Ascending aorta (tissue), 2 donors: ENCODE measurements around the gene ASB5. TPM values are rescaled to one million over a fixed set of nuclear protein-coding genes. Genes with fewer than 3 reads are reported as not detected.

Experiments
- DNase-seq, 2 donors: peaks; one replicate each; pipeline ENCODE4 v3.0.0-alpha.2; 2019; ENCODE audit warnings: low spot score in 2 of 2
- H3K27ac ChIP-seq, 2 donors: fragments of 200-600 bp; sonication (generic); one replicate each; pipeline ENCODE4 v1.5.1; 2016 to 2017; ENCODE audit warnings: mild to moderate bottlenecking in 1 of 2
- H3K27me3 ChIP-seq: fragments of 200-600 bp; sonication (generic); one replicate; pipeline ENCODE4 v1.5.1; 2017
- H3K36me3 ChIP-seq, 2 donors: fragments of 200-600 bp; sonication (generic); one replicate each; pipeline ENCODE4 v1.5.1; 2016
- H3K4me1 ChIP-seq, 2 donors: fragments of 200-600 bp; sonication (generic); one replicate each; pipeline ENCODE4 v1.5.1; 2016 to 2017; ENCODE audit warnings: mild to moderate bottlenecking in 1 of 2
- H3K4me3 ChIP-seq, 2 donors: fragments of 200-600 bp; sonication (generic); one replicate each; pipeline ENCODE4 v1.5.1; 2016 to 2017; ENCODE audit warnings: mild to moderate bottlenecking in 1 of 2
- H3K9me3 ChIP-seq, 2 donors: fragments of 200-600 bp; sonication (generic); one replicate each; pipeline ENCODE4 v1.5.1; 2016
- intact Hi-C: fragments of 100-400 bp; cut with DNase I; formaldehyde crosslinking; loops from one replicate; pipeline ENCODE4 v1.15.1; 2023
- total RNA-seq: library from RNA; depleted of rRNA; stranded (reverse); fragments of >200 nt; gene quantifications from one replicate; pipeline ENCODE4 v1.1.0, GENCODE V29; 2016
- TF ChIP-seq, protein P1 (sequence below), 3 experiments: fragments of 200-600 bp in 2 of 3; fragments of 450-650 bp in 1 of 3; sonication (generic) in 2 of 3; IDR thresholded peaks; one replicate each; pipeline ENCODE4 v1.5.1; 2016 to 2019; ENCODE audit warnings: antibody characterized with exemption in 3 of 3, mild to moderate bottlenecking in 1 of 3, moderate library complexity in 1 of 3

Gene ASB5, protein sequence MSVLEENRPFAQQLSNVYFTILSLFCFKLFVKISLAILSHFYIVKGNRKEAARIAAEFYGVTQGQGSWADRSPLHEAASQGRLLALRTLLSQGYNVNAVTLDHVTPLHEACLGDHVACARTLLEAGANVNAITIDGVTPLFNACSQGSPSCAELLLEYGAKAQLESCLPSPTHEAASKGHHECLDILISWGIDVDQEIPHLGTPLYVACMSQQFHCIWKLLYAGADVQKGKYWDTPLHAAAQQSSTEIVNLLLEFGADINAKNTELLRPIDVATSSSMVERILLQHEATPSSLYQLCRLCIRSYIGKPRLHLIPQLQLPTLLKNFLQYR
- not detected for total RNA-seq

DNA sequence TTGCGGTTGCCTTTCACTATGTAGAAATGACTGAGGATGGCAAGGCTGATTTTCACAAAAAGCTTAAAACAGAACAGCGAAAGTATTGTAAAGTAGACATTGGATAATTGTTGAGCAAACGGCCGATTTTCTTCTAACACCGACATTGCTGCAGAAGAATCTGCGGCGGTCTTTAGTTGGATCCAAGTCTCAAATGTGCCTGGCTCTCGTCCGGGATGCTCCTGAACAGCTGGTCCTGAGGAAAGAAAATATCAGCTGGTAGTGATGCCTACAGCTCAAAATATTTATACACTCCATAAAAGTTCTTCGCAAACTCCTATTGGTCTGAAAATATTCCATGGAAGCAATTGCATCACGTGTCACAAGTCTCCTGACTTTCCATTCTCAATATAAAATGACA lies at the start of gene ASB5:
Gene ASB5 (minus strand): TSS at position 260 of the 400 bp plus-strand sequence. CDS start 114 bp downstream, at position 146.
- no peak within 1 kb of the TSS for H3K4me3 ChIP-seq
- no peak within 1 kb of the TSS for H3K27ac ChIP-seq
- no peak for DNase-seq

DNA sequence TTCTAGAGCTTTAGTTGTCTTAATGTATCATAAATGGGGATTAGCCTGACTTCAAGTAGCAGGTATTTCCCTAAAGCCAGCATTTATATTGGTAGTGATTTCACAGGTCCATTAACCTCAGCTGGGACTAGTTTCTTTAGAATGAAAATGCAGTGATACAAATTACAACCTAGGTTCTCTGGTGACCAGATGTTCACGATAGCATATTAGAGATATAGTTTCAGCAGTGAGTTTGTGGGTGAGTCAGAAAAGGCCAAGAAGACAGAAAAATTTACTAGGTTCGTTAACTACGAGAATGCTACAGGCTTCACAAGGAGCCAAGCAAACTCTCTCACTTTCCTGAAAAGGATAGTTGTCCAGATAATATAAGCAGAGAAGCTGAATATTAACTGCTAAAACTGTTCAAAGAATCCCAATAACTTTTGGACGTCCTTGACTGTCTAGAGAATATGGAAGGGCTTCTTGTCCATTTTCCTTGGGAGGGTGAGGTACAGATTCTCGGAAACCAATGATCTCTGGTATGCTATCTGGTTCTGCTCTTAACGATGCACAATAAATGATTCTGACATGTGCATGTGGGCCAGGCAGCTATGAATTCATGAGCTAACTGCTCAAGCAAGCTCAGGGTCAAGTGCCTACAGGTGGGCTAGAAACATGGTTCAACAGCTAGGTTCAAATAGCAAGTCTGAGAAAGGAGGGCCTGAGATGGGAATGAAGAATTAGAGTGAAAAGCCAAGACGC lies 44.7 kb upstream of the ASB5 start:
- Histone ChIP-seq H3K27me3 (no peaks in the 10 kb centered on the region), H3K4me3 (no peak overlapping the region), H3K27ac (no peak overlapping the region), H3K36me3 (no peaks in the 10 kb centered on the region), H3K9me3 (no peaks in the 10 kb centered on the region), H3K4me1 (peaks cover 0 to 2% of the 10 kb centered on the region in 2 donors)
- DNase-seq: no peak
- TF ChIP-seq, protein P1, sequence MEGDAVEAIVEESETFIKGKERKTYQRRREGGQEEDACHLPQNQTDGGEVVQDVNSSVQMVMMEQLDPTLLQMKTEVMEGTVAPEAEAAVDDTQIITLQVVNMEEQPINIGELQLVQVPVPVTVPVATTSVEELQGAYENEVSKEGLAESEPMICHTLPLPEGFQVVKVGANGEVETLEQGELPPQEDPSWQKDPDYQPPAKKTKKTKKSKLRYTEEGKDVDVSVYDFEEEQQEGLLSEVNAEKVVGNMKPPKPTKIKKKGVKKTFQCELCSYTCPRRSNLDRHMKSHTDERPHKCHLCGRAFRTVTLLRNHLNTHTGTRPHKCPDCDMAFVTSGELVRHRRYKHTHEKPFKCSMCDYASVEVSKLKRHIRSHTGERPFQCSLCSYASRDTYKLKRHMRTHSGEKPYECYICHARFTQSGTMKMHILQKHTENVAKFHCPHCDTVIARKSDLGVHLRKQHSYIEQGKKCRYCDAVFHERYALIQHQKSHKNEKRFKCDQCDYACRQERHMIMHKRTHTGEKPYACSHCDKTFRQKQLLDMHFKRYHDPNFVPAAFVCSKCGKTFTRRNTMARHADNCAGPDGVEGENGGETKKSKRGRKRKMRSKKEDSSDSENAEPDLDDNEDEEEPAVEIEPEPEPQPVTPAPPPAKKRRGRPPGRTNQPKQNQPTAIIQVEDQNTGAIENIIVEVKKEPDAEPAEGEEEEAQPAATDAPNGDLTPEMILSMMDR (IDR thresholded peaks at IDR 0.05): no peak
- intact Hi-C loops: no loop called here

More for the DNA sequence above, at the start of gene ASB5:
- Histone ChIP-seq H3K36me3 (no peaks in the 10 kb centered on the region), H3K27me3 (no peaks in the 10 kb centered on the region), H3K9me3 (no peaks in the 10 kb centered on the region), H3K4me1 (no peaks in the 10 kb centered on the region)
- TF ChIP-seq, protein P1 (IDR thresholded peaks at IDR 0.05): no peak
- intact Hi-C loops: no loop called here

DNA sequence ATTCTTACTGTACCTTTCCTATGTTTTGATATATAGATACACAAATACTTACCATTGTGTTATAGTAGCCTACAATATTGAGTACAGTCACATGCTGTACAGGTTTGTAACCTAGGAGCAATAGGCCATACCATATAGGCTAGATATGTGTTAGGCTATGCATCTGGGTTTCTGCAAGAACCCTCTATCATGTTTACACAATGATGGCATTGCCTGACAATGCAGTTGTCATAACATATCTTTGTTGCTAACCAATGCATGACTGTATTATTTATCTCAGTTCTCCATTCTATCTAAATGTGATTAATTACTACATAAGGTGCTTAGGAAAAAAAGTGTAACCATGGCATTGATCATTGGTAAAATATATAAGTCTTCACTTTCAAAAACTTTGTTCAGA lies 40.8 kb upstream of the ASB5 start:
- TF ChIP-seq, protein P1 (IDR thresholded peaks at IDR 0.05): no peak
- Histone ChIP-seq H3K9me3 (no peaks in the 10 kb centered on the region), H3K27ac (no peak overlapping the region), H3K4me1 (no peaks in the 10 kb centered on the region), H3K36me3 (no peaks in the 10 kb centered on the region), H3K27me3 (no peaks in the 10 kb centered on the region), H3K4me3 (no peak overlapping the region)
- intact Hi-C loops: no loop called here
- DNase-seq: no peak

DNA sequence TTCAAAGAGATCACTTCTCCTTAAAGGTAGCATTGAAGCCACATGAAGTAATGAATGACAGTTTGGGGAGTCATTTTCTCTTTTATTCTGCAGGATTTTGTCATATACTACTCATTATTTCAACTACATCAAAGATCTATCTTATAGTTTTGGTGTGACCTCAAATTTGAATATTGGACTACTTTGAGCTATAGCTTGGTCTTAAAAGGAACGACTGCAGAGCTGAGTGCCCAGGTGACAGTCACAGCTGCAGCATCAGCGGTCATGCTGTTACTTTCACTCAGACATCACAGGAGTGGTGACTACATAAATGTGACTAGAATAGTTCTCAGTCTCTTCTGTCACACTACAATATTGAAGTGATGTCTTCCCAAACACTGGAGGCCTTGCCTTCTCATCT lies 40.0 kb upstream of the ASB5 start:
- H3K4me1 ChIP-seq: no peaks in the 10 kb centered on the region
- no peak overlapping the region for H3K27ac ChIP-seq
- intact Hi-C loops: no loop called here
- H3K36me3 ChIP-seq: no peaks in the 10 kb centered on the region
- H3K27me3 ChIP-seq: no peaks in the 10 kb centered on the region
- TF ChIP-seq, protein P1 (IDR thresholded peaks at IDR 0.05): no peak
- DNase-seq: no peak
- H3K9me3 ChIP-seq: no peaks in the 10 kb centered on the region
- H3K4me3 ChIP-seq: no peak overlapping the region

DNA sequence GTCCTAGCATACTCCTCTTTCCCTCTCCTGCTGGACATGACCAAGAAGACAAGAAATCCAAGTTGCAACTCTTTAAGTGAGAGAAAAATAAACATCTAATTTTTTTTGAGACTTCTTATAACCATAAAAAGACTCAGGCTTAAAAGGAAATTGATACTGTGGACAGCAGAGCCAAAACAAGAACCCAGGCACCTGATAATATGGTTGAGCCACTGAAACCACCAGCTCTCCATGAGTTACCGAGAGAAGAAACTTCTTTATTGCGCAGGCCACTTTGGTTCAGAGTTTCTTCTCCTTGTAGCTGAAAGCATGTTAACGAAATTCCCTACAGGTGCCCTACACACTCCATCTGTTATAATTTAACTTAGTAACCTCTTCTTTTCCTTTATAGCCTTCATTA lies 39.4 kb upstream of the ASB5 start:
- Histone ChIP-seq H3K36me3 (no peaks in the 10 kb centered on the region), H3K4me3 (no peak overlapping the region), H3K4me1 (no peaks in the 10 kb centered on the region), H3K9me3 (no peaks in the 10 kb centered on the region), H3K27me3 (no peaks in the 10 kb centered on the region), H3K27ac (no peak overlapping the region)
- TF ChIP-seq, protein P1 (IDR thresholded peaks at IDR 0.05): no peak
- no peak for DNase-seq
- intact Hi-C loops: no loop called here
